Measurements from ENCODE around the gene SUMO2.
"Not testable (repeated sequence)": the region's sequence is repeated elsewhere in the genome, so short reads cannot be mapped to it uniquely, and the experiment has no call there.

The SUMO2 gene

DNA sequence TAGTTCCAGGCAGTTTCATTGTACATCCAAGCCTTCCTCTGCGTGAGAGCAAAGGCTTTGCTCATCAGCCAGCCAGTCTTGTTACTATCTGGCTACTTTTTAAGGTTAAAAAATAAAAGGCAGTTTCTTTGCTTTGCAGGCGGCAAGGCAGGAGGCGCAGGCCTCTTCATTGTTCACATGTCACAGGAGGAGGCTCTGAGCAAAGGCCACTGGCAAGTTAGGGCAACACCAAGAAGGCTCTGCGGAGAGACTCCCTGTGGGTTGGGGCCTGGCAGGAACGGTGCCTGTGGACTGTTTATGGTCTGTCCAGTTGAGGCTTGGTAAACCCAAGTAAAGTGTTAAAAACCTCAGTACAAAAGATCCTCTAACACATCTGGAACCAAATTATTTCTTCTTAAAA is 47.3 kb downstream of the SUMO2 start:
- ChIA-PET CTCF (interaction anchor here (0.7 to 0.8 kb wide), 2 partner anchors 14 to 345 kb away, joined by 3 to 10 read pairs; no protein-coding TSS in a partner anchor), POLR2A (interaction anchor here (1.2 kb wide), 1 partner anchor 19 kb away, joined by 3 read pairs; the partner anchor contains the start of gene JPT1)
- Histone ChIP-seq H3K36me3 (ENCODE audit: control insufficient read depth in 2 of 2, insufficient read depth in 1 of 2, low read length in 2 of 2) (peaks cover 50% of the 10 kb centered on the region in 2 experiments), H3K27ac (ENCODE audit: extremely low read depth, low read depth, low read length) (peak overlapping the region; percentile 36; the same call in 1 of the 2 replicates), H3K4me3 (ENCODE audit: low read depth, low read length) (no peak overlapping the region), H3K4me1 (ENCODE audit: control insufficient read depth, insufficient read depth, low read length) (peaks cover 3% of the 10 kb centered on the region; the same call in 1 of the 2 replicates), H3K9me3 (ENCODE audit: control insufficient read depth, insufficient read depth, low read depth, low read length) (no peaks in the 10 kb centered on the region)
- peak; percentile 30; the same call in 1 of the 2 replicates for TF ChIP-seq ZSCAN16 (tag by site-specific recombination; IDR thresholded peaks at IDR 0.05)
- no peak for TF ChIP-seq ZNF701 (tag by site-specific recombination; IDR thresholded peaks at IDR 0.05)
- peak; percentile 76 for TF ChIP-seq ZIC2 (tag by site-specific recombination; IDR thresholded peaks at IDR 0.05)

DNA sequence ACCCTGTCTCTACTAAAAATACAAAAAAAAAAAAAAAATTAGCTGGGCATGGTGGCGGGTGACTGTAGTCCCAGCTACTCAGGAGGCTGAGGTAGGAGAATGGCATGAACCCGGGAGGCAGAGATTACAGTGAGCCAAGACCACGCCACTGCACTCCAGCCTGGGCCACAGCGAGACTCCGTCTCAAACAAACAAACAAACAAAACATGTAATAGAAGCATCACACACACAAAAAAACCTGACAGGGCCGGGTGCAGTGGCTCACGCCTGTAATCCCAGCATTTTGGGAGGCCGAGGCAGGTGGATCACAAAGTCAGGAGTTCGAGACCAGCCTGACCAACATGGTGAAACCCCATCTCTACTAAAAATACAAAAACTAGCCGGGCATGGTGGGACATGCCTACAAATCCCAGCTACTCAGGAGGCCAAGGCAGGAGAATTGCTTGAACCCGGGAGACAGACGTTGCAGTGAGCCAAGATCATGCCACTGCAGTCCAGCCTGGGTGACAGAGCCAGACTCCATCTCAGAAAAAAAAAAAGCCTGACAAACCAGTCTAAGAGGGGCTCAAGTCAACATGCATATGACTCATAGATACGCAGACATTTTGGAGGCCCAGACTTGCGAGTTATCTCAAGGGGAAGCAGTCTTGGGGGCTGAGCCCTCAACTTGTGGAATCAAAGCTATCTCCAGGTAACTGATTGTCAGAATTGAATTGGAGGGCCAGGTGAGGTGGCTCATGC is 49.0 kb downstream of the SUMO2 start:
- H3K36me3 ChIP-seq (ENCODE audit: control insufficient read depth in 2 of 2, insufficient read depth in 1 of 2, low read length in 2 of 2) = peaks cover 37 to 50% of the 10 kb centered on the region in 2 experiments
- TF ChIP-seq ZNF747 (tag by site-specific recombination; IDR thresholded peaks at IDR 0.05) (0 out of 2 replicates have a peak, but pooled peaks have one; percentile 30), ZNF202 (tag by site-specific recombination; IDR thresholded peaks at IDR 0.05; ENCODE audit: borderline replicate concordance) (0 out of 2 replicates have a peak, but pooled peaks have one; percentile 26), ZNF629 (tag by site-specific recombination; IDR thresholded peaks at IDR 0.05) (peak; percentile 14; the same call in 1 of the 2 replicates), ZNF600 (tag by site-specific recombination; IDR thresholded peaks at IDR 0.05) (peak; percentile 16; the same call in 1 of the 2 replicates), ZNF664 (tag by site-specific recombination; IDR thresholded peaks at IDR 0.05) (peak; percentile 73)
- TF ChIP-seq, protein P1, sequence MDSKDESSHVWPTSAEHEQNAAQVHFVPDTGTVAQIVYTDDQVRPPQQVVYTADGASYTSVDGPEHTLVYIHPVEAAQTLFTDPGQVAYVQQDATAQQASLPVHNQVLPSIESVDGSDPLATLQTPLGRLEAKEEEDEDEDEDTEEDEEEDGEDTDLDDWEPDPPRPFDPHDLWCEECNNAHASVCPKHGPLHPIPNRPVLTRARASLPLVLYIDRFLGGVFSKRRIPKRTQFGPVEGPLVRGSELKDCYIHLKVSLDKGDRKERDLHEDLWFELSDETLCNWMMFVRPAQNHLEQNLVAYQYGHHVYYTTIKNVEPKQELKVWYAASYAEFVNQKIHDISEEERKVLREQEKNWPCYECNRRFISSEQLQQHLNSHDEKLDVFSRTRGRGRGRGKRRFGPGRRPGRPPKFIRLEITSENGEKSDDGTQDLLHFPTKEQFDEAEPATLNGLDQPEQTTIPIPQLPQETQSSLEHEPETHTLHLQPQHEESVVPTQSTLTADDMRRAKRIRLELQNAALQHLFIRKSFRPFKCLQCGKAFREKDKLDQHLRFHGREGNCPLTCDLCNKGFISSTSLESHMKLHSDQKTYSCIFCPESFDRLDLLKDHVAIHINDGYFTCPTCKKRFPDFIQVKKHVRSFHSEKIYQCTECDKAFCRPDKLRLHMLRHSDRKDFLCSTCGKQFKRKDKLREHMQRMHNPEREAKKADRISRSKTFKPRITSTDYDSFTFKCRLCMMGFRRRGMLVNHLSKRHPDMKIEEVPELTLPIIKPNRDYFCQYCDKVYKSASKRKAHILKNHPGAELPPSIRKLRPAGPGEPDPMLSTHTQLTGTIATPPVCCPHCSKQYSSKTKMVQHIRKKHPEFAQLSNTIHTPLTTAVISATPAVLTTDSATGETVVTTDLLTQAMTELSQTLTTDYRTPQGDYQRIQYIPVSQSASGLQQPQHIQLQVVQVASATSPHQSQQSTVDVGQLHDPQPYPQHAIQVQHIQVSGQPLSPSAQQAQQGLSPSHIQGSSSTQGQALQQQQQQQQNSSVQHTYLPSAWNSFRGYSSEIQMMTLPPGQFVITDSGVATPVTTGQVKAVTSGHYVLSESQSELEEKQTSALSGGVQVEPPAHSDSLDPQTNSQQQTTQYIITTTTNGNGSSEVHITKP (tag by site-specific recombination; IDR thresholded peaks at IDR 0.05) = 0 out of 2 replicates have a peak, but pooled peaks have one; percentile 51
- not testable (repeated sequence) for H3K27ac ChIP-seq (ENCODE audit: extremely low read depth, low read depth, low read length); H3K9me3 ChIP-seq (ENCODE audit: control insufficient read depth, insufficient read depth, low read depth, low read length); H3K4me3 ChIP-seq (ENCODE audit: low read depth, low read length); H3K4me1 ChIP-seq (ENCODE audit: control insufficient read depth, insufficient read depth, low read length)
- ChIA-PET CTCF (interaction anchor here (0.6 to 1.4 kb wide), 5 partner anchors 20 to 189 kb away, joined by 3 to 6 read pairs (median 4); no protein-coding TSS in a partner anchor), POLR2A (interaction anchor here (0.7 to 2.0 kb wide), 4 partner anchors 10 to 173 kb away, joined by 3 to 7 read pairs (median 4); partner anchors contain the start of gene JPT1)

DNA sequence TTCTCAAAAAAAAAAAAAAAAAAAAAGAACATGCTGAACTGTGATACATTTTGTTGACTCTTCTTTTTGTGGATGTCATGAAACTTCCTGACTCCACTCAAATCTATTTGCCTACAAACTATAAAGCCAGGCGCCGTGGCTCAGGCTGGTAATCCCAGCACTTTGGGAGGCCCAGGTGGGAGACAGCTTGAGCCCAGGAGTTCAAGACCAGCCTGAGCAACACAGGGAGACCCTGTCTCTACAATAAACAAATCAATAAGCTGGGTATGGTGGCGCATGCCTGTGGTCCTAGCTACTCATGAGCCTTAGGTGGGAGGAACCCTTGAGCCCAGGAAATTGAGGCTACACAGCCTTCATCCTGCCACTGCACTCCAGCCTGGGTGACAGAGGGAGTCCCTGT is 49.8 kb downstream of the SUMO2 start:
- Histone ChIP-seq H3K4me3 (ENCODE audit: low read depth, low read length) (no peak overlapping the region), H3K4me1 (ENCODE audit: control insufficient read depth, insufficient read depth, low read length) (peaks cover 3% of the 10 kb centered on the region; the same call in 1 of the 2 replicates), H3K27ac (ENCODE audit: extremely low read depth, low read depth, low read length) (peak overlapping the region; percentile 16; the same call in 1 of the 2 replicates), H3K36me3 (ENCODE audit: control insufficient read depth in 2 of 2, insufficient read depth in 1 of 2, low read length in 2 of 2) (peaks cover 30 to 46% of the 10 kb centered on the region in 2 experiments), H3K9me3 (ENCODE audit: control insufficient read depth, insufficient read depth, low read depth, low read length) (no peaks in the 10 kb centered on the region)
- TF ChIP-seq, protein P2, sequence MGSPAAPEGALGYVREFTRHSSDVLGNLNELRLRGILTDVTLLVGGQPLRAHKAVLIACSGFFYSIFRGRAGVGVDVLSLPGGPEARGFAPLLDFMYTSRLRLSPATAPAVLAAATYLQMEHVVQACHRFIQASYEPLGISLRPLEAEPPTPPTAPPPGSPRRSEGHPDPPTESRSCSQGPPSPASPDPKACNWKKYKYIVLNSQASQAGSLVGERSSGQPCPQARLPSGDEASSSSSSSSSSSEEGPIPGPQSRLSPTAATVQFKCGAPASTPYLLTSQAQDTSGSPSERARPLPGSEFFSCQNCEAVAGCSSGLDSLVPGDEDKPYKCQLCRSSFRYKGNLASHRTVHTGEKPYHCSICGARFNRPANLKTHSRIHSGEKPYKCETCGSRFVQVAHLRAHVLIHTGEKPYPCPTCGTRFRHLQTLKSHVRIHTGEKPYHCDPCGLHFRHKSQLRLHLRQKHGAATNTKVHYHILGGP (tag by site-specific recombination; IDR thresholded peaks at IDR 0.05) = no peak
- peak; percentile 30; the same call in 1 of the 2 replicates for TF ChIP-seq WT1 (tag by site-specific recombination; IDR thresholded peaks at IDR 0.05)
- no peak for TF ChIP-seq ZNF350 (tag by site-specific recombination; IDR thresholded peaks at IDR 0.05)
- TF ChIP-seq, protein P3, sequence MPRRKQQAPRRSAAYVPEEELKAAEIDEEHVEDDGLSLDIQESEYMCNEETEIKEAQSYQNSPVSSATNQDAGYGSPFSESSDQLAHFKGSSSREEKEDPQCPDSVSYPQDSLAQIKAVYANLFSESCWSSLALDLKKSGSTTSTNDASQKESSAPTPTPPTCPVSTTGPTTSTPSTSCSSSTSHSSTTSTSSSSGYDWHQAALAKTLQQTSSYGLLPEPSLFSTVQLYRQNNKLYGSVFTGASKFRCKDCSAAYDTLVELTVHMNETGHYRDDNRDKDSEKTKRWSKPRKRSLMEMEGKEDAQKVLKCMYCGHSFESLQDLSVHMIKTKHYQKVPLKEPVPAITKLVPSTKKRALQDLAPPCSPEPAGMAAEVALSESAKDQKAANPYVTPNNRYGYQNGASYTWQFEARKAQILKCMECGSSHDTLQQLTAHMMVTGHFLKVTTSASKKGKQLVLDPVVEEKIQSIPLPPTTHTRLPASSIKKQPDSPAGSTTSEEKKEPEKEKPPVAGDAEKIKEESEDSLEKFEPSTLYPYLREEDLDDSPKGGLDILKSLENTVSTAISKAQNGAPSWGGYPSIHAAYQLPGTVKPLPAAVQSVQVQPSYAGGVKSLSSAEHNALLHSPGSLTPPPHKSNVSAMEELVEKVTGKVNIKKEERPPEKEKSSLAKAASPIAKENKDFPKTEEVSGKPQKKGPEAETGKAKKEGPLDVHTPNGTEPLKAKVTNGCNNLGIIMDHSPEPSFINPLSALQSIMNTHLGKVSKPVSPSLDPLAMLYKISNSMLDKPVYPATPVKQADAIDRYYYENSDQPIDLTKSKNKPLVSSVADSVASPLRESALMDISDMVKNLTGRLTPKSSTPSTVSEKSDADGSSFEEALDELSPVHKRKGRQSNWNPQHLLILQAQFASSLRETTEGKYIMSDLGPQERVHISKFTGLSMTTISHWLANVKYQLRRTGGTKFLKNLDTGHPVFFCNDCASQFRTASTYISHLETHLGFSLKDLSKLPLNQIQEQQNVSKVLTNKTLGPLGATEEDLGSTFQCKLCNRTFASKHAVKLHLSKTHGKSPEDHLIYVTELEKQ (tag by site-specific recombination; IDR thresholded peaks at IDR 0.05; ENCODE audit: borderline replicate concordance) = no peak
- TF ChIP-seq GLIS1 (tag by site-specific recombination; IDR thresholded peaks at IDR 0.05) = peak; percentile 27
- TF ChIP-seq ZNF76 (tag by site-specific recombination; IDR thresholded peaks at IDR 0.05; ENCODE audit: borderline replicate concordance, low read depth) = no peak
- no peak for TF ChIP-seq ZNF792 (tag by site-specific recombination; IDR thresholded peaks at IDR 0.05)
- 0 out of 2 replicates have a peak, but pooled peaks have one; percentile 4 for TF ChIP-seq OSR2 (tag by site-specific recombination; IDR thresholded peaks at IDR 0.05)
- TF ChIP-seq, protein P4, sequence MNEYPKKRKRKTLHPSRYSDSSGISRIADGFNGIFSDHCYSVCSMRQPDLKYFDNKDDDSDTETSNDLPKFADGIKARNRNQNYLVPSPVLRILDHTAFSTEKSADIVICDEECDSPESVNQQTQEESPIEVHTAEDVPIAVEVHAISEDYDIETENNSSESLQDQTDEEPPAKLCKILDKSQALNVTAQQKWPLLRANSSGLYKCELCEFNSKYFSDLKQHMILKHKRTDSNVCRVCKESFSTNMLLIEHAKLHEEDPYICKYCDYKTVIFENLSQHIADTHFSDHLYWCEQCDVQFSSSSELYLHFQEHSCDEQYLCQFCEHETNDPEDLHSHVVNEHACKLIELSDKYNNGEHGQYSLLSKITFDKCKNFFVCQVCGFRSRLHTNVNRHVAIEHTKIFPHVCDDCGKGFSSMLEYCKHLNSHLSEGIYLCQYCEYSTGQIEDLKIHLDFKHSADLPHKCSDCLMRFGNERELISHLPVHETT (tag by site-specific recombination; IDR thresholded peaks at IDR 0.05) = no peak
- POLR2A ChIA-PET = interaction anchor here (0.7 to 3.9 kb wide), 8 partner anchors 8 to 172 kb away, joined by 3 to 20 read pairs (median 4); partner anchors contain the start of gene JPT1
- CTCF ChIA-PET = interaction anchor here (0.9 to 4.3 kb wide), 10 partner anchors 10 to 172 kb away, joined by 3 to 86 read pairs (median 6); no protein-coding TSS in a partner anchor
